Activated CD4-positive, alpha-beta T cell treated with anti-CD3 and anti-CD28 coated beads, Interleukin-2, amount 50 U/mL, for 1 hour (primary cell): ENCODE results near the gene TESK2.
"Not testable (repeated sequence)": the region's sequence is repeated elsewhere in the genome, so short reads cannot be mapped to it uniquely, and the experiment has no call there.

Source experiments
- DNase-seq: peaks from one replicate; pipeline ENCODE4 v3.0.0-alpha.2; 2020

The TESK2 gene

GRCh38 chr1:45510036-45510971 is 19.3 kb upstream of the TESK2 start:
- no peak for DNase-seq

- no peak for DNase-seq
Measured at GRCh38 chr1:45508295-45509151, 17.6 kb upstream of the TESK2 start.

- no peak for DNase-seq
Measured at GRCh38 chr1:45507893-45508292, 16.9 kb upstream of the TESK2 start.

- no peak for DNase-seq
Measured at GRCh38 chr1:45507195-45507594, 16.2 kb upstream of the TESK2 start.

GRCh38 chr1:45503462-45504360 is 12.7 kb upstream of the TESK2 start:
- DNase-seq, result no peak

- no peak for DNase-seq
Measured at GRCh38 chr1:45501505-45501859, 10.5 kb upstream of the TESK2 start.

- DNase-seq, result no peak
Measured at GRCh38 chr1:45499415-45499769, 8.4 kb upstream of the TESK2 start.

- no peak for DNase-seq
Measured at GRCh38 chr1:45498279-45498678, 7.3 kb upstream of the TESK2 start.

GRCh38 chr1:45493116-45493697 is 2.2 kb upstream of the TESK2 start:
- peak; percentile 49 for DNase-seq

GRCh38 chr1:45492691-45493090 is 1.7 kb upstream of the TESK2 start:
- no peak for DNase-seq

- DNase-seq, result no peak
Measured at GRCh38 chr1:45491487-45492260, 711 bp upstream of the TESK2 start.

- no peak for DNase-seq
Measured at GRCh38 chr1:45490121-45490625, 790 bp downstream of the TESK2 start.

- not testable (repeated sequence) for DNase-seq
Measured at GRCh38 chr1:45489379-45489778, 1.6 kb downstream of the TESK2 start.

GRCh38 chr1:45488666-45489377 is 2.1 kb downstream of the TESK2 start:
- DNase-seq, result no peak

GRCh38 chr1:45485949-45486348 is 5.0 kb downstream of the TESK2 start:
- no peak for DNase-seq

- DNase-seq, result no peak
Measured at GRCh38 chr1:45479039-45479748, 11.8 kb downstream of the TESK2 start.

- DNase-seq, result no peak
Measured at GRCh38 chr1:45478121-45478814, 12.7 kb downstream of the TESK2 start.

- DNase-seq, result no peak
Measured at GRCh38 chr1:45477646-45478045, 13.3 kb downstream of the TESK2 start.

- not testable (repeated sequence) for DNase-seq
Measured at GRCh38 chr1:45474194-45474593, 16.8 kb downstream of the TESK2 start.
